Mammary epithelial cell (primary cell): ENCODE results near the gene CLCN4.

Experiments
- EZH2 ChIP-seq: IDR thresholded peaks from 2 replicates; pipeline ENCODE4 v1.6.1; 2012; ENCODE audit warnings: low read length, inconsistent platforms, borderline replicate concordance
- TF ChIP-seq, protein P1 (sequence below), 2 donors: IDR thresholded peaks in 1 of 2; conservative IDR thresholded peaks in 1 of 2; 2 replicates each; pipeline ENCODE4 v1.5.1; 2011 to 2012; ENCODE audit warnings: inconsistent platforms in 2 of 2, low read length in 2 of 2, mild to moderate bottlenecking in 2 of 2, control low read depth in 1 of 2, low read depth in 1 of 2; ENCODE audit not compliant: insufficient read depth in 1 of 2; ENCODE audit errors: extremely low read depth in 1 of 2

DNA sequence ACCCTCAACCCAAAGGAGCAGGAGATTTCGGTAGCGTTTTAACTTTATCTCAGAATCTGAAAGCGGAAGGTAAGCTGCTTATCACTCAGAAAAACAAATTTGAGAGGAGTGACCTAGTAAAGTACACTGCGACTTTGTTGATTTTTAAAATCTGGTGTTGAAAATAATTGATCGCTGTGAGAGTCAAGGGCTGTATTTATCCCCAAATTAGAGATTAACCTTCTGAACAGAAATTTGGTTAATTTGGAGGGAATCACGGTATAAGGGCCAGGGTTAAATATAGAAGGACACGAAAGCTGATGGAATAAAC lies 212 bp downstream of the CLCN4 start:
- TF ChIP-seq, protein P1, sequence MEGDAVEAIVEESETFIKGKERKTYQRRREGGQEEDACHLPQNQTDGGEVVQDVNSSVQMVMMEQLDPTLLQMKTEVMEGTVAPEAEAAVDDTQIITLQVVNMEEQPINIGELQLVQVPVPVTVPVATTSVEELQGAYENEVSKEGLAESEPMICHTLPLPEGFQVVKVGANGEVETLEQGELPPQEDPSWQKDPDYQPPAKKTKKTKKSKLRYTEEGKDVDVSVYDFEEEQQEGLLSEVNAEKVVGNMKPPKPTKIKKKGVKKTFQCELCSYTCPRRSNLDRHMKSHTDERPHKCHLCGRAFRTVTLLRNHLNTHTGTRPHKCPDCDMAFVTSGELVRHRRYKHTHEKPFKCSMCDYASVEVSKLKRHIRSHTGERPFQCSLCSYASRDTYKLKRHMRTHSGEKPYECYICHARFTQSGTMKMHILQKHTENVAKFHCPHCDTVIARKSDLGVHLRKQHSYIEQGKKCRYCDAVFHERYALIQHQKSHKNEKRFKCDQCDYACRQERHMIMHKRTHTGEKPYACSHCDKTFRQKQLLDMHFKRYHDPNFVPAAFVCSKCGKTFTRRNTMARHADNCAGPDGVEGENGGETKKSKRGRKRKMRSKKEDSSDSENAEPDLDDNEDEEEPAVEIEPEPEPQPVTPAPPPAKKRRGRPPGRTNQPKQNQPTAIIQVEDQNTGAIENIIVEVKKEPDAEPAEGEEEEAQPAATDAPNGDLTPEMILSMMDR (conservative IDR thresholded peaks at IDR 0.05 in 1 of 2, IDR thresholded peaks at IDR 0.05 in 1 of 2; ENCODE audit: extremely low read depth in 1 of 2, insufficient read depth in 1 of 2, low read depth in 1 of 2, low read length in 2 of 2) = no peak
- TF ChIP-seq EZH2 = no peak
